ENCODE measurements around the gene C8B.

Gene C8B

DNA sequence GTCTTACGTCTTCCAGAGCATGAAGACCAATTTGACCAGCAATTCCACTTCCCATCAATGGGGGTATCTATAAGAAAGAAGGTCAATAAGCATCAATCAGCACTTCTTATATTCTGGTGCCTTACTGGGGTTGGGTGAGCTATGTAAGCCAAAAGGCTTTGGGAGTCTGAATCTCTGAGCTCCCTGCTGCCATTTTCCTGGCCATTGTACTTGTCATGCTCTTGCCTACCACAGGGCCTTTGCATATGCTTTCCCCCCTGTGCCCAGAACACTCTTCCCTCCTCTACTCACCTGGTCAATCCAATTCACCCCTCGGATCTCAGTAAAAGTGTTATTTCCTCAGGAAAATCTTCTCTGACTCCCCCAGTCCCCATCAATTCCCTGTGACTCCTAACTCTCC is 36.3 kb downstream of the C8B start:
- no peak for DNase-seq (ENCODE audit: low spot score)

DNA sequence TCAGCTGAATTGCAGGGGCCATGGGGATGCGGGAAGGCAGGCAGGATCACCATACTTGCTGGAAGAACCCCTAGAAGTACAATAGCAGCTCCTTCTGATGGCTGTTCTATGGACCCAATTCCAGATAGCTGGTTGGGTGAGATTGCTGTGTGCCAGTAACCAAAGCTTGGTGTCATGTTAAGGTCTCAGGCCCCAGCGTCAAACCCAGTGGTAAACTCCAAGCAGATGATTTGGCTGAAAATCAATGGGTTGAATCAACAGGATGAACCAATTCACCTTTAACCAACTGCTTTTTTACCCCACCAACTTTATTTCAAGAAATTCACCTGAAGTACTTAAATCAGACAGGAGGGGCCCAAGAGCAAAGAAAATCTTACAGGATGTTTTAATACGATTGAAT is 37.8 kb downstream of the C8B start:
- no peak for DNase-seq (ENCODE audit: low spot score)

DNA sequence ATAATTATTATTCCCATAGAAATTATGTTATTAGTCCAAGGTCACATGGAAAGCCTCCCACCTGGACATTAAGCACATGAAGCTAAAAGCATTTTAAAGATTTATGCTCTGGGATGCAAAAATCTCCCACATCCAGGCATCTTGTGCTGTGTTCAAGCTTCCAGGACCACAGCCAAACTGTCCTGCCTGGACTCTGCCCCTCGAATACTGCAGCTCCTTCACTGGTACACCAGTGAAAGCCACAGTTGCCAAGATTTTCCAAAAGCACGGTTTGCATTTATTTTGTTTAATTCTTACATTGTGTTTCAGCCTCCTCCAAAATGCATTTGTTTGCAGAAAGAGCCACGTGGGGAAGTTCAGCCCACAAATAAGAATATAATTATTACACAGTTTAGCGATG is 38.6 kb downstream of the C8B start:
- no peak for DNase-seq (ENCODE audit: low spot score)

DNA sequence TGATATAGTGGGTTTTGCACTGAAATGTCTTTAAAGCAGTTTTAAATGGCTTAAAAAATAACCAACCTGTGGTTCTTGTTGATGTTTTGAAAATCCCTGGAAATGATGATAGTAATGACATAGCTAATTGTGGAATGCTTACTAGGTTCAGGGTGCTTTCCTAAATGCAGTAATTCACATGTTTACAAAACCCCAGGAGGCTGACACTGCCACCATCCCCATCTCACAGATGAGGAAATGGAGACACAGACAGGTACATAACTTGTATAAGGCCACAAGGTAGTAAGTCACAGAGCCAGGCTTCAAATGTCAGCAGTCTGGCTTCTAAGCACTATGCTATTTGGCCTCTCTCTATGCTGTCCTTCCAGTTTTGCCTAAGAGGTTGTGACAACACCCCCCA is 40.6 kb downstream of the C8B start:
- DNase-seq (ENCODE audit: low spot score), result no peak

DNA sequence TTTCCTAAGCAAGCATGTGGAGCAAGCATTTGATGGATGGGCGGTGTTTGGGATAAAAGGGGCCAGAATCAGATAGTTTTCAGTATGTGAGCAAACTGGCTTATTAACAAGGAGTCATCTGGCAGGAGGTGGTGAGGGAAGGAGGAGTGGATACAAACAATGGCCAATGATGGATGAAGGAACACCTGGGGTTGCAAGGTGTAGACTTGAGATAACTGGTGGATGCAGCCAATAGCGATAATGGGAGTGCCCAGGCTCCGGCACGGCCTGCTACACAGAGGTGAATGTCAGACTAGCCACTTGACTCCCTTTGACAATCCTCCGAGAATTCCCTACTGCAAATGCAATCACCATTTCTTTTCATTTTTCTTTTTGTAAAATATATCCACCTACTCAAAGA is 41.7 kb downstream of the C8B start:
- DNase-seq (ENCODE audit: low spot score), result no peak

DNA sequence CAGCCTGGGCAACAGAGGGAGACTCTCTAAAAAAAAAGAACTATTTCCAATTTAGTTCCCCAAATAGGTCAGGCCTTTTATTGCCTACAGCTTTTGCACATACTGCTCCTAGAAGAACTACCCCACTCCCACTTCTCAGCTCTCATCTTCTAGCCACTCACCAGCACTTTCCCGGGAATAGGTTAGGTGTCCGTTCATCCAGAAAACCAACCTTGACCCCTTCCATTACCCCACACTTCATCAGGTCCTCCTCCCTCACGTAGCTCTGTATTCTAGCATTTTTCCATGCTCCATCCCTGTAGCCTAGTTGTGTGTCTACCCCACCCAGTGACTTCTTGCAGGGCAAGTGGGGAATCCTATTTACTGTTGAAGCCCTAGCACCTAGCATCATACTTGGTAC is 42.6 kb downstream of the C8B start:
- no peak for DNase-seq (ENCODE audit: low spot score)

DNA sequence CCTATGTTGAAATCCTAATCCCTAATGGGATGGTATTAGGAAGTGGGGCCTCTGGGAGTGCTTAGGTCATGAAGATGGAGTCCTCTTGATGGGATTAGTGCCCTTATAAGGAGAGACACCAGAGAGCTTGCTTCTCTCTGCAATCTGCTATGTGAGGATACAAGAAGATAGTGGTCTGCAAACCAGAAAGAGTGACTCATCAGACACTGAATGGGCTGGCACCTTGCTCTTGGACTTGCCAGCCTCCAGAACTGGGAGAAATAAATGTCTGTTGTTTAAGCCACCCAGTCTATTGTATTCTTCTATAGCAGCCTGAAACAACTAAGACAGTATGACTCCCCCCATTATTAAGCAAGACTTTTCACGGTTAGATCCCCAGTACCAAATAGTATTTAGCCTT is 43.3 kb downstream of the C8B start:
- no peak for DNase-seq (ENCODE audit: low spot score)

DNA sequence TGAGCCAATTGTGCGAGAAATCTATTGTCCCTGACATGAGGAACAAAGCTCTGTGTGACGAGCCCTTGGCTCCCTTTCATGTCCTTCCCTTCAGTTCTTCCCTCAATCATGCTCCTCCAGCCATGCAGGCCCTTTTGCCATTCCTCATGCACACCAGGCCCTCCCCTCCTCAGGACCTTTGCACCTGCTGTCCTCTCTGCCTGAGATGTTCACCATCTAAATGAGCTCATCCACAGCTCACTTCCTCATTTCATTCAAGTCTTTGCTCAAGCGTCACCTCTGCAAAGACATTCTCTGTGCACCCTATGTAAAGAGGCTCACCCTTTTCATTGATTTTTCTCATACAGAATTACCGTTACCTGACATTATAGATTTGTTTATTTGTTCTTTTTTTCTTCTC is 43.7 kb downstream of the C8B start:
- DNase-seq (ENCODE audit: low spot score), result no peak

DNA sequence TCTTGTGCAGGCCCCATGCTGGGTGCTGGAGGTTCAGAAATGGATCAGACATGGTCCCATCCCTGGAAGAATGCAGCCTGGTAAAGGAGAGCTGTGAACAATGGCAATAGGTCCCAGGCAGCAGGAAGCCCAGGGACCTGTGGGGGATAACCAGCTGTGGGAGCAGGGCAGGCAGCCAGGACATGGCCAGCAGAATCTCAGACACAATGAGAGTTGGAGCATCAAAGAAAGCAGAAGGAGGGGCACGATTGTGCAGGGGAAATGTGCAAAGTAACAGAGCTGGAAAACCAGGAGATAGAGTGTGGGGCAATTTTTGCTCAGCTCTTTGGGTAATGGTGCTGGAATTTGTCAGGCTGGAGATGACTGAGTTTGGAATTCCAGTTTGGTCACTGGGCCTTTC is 44.3 kb downstream of the C8B start:
- no peak for DNase-seq (ENCODE audit: low spot score)

DNA sequence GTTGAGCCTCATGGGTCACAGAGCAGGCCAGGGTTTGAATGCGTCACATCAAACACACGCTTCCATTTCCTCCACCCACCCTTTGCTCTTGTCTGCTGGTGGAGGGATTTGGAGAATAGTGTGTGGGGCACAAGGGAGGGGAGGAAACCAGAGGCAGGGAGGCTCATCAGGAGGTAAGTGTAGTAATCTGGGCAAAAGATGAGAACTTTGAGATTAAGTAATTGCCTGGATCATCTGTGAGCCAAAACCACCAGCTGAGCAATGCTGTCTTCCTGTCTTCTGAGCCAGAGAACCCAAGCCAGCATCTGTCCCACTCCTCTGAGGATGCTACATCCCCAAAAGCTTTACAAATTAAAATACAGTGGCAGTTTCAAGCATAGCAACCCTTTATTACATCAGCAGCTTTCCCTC is 45.2 kb downstream of the C8B start:
- DNase-seq (ENCODE audit: low spot score), result no peak

DNA sequence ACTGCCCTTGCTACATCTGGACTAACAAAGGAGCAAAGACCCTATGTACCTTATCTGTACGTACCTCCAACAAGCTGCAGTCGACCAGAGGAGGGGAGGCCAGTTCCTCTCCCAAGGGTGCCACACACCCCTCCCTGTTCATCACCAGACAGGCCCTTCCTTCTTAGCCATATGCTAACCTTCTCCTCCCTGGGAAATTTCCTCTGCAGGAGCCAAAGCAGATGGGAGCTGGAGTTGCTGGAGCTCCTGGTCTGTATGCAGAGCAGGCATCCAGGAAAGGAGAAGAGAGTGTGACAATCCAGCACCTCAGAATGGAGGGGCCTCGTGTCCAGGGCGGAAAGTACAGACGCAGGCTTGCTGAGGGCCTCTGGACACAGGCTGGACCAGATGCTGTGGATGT is 48.5 kb downstream of the C8B start:
- no peak for DNase-seq (ENCODE audit: low spot score)

DNA sequence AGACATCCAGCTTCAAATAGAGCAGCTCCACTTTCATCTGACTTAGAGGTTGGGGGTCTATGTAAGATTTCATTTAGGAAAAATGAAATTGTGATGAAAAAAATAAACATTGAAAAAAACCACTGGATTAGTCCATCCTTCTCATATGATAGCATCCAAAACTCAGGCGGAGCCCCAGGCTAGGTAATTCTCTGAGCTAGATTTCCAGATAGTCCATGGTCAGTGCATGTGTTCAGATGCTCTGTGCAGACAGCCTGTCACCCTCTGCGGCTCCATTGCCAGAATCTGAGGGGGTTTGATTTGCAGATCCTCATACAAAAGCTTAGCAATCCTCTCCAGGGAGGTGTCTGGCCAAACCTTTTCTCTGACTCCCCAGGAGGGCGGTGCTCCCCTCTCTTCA is 49.2 kb downstream of the C8B start:
- DNase-seq (ENCODE audit: low spot score), result no peak

DNA sequence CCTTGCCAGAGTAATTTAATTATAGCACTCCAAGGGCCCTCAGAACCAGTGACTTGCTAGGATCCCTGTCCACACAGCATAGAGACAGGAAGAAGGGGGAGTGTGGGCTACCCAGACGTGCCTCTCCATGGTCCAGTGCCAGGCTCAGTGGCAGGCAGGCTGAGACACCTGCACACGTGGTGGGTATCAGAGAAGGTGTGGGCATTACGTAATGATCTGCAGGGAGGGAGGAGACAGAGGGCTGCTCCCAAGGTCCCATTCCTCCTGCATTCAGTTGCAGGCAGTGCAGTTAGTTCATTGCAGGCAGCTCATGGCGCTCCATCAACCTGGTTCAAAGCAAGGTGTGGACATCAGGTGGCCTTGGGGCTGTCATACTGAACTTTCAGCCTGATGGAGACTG is 49.9 kb downstream of the C8B start:
- DNase-seq (ENCODE audit: low spot score), result no peak

DNA sequence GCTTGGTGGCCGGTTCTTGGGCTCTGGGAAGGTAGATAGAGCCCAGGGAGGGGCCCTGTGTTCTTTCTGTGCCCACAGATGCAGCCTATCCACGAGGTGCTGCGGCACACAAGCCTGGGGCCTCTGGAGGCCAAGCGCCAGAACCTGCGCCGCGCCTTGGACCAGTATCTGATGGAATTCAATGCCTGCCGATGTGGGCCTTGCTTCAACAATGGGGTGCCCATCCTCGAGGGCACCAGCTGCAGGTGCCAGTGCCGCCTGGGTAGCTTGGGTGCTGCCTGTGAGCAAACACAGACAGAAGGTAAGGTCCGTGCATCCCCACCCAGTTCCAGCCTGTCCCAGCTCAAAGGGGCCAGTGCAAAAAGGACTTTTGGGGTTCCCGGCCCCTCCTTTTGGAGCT is 53.5 kb downstream of the C8B start:
- DNase-seq (ENCODE audit: low spot score), result no peak

DNA sequence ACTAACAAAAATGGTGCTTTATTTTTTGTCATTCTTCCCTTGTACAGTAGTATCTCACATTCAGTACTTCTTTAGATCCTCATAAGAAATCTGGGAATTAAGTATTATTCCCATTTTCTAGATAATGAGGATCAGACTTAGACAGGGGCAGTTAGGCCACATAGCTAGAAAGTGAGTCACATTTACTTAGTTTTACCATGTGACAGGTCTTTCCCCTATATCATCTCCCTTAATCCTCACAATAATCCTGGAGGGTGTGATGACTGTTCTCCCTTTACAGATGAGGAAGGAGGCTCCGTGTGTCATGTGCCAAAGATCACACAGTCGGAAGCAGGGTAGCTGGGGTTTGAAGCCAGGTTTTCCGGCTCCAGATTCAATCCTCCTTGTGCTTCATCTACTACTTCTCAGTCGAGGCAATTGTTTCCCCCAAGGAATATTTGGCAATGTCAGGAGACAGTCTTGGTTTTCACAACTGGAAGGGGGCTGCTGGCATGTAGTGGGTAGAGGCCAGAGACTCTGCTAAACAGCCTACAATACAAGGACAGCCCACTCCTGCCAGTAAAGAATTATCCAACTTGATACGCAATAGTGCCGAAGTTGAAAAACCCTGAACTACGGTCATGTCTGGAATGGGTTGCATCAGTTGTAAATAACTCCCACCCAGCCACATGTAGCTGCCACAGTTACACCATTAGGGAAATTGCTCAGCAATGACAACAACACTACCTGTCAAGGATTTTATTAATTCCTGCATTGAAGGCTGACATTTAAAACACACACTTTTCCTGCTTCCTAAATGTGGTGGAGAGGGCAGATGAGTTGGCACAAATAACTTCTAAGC is 54.5 kb downstream of the C8B start:
- DNase-seq (ENCODE audit: low spot score), result no peak

DNA sequence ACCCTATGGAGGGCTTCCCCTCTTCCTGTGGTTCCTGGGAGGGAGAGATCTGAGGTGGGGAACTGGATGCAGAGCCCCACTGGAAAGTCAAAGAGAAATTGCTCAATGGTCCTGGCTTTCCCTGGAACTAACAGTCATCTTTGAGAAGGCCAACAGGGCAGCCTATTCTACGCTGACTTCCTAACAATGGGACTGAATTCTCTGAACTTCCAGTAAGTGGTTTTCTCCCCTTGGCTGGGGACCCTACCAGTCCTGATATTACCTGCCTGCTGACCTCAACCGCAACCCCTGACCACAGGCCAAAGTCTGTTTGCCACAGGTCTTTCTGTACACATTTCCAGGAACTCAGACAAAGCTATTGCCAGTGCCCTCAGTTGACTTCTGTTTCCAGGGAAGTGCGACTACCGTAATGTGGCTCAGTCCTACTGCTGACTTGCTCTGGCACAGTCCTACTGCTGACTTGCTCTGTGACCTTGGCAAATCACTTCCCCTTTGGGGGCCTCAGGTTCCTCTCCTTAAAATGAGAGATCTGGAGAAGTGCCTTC is 55.3 kb downstream of the C8B start:
- no peak for DNase-seq (ENCODE audit: low spot score)

DNA sequence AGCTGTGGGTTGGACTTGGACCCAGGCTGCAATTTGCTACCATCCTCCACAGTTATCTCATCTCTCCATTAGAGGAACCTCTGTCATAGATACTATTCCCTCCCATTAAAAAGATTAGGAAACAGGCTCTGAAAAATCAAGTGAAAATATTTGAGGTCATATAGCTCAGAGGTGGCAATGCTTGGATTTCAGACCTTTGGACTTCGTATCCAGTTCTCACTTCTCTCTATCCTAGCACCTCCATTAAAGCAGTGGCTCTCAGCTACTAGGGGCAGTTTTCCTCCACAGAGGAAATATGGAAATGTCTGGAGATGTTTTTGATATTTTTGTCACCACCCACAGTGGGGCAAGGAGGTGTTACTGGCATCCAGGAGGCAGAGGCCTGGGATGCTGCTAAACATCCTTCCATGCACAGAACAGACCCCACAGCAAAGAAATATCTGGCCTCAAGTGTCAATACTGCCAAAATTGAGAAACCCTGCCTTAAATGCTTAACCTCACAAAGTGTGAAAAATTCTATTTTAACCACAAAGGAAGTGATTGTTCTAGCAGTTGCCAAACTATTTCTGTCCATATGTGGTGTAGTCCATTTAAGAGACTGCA is 57.1 kb downstream of the C8B start:
- DNase-seq (ENCODE audit: low spot score), result no peak

DNA sequence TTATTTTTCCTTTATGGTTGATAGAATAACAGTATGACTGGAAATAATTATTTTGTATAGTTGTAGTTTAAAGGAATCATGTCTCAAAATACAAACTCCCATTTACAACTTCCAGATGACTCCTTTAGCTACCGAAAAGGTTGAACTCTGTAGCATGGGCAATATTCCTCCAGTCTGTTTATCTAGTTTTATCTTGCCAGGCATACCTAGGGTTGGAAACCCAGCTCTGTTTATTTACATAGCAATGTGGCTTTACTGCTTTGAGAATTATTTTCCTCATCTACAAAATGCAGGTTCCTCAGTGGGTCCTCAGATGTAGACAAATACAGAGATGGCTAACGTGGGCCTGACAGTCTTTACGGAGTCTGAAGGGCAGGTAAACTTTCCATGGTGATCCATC is 60.1 kb downstream of the C8B start:
- DNase-seq (ENCODE audit: low spot score), result no peak

DNA sequence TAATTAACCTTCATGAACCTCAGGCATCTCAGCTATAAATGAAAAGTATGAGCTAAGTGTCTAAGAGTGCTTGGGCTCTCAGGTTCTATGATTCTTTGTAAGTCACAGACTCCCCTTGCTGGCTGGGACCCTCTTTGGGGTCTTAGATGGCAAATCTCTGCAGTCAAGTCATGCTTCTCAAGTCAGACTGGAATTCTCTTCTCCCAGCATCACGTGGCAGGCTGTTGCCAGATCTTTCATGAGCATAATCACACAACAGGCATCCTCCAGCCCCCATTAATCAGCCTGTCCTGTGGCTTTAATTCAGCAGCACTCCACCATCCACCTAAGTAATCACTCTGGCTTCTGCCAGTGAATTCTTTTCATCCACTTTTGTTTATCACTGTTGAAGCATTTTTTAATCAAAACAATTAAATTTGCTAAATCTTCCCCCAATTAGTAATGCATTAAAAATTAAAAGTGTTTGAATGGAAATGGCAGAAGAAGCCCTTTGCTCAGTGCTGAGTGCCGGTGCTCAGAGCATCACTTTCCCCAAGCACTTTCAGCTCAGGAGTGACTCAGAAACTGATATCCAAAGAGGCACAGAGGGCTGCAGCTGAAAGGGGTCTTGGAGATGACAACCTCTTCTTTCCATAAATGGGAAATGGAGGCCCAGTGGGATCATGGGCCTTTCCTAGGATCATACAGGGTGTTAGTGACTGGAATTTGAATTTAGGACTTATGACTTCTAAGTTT is 61.0 kb downstream of the C8B start:
- DNase-seq (ENCODE audit: low spot score), result no peak

DNA sequence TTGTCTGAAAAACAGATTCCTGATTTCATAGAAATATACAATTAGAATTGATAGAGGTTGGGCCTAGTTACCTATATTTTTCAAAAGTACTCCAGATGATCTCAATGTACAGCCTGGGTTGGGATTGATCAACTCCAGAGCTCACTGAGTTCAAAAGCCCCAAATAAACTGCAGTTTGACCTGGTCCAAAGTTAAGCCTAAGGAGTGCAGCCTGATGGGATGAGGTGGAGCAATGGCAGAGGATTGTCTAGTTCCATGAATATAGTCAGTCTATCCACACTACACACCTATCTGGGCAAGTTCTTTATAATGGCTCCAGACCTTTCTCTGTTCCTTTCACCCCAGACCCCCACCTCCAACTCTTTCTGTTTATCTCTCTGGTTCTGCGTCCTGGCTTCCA is 62.0 kb downstream of the C8B start:
- DNase-seq (ENCODE audit: low spot score), result no peak

DNA sequence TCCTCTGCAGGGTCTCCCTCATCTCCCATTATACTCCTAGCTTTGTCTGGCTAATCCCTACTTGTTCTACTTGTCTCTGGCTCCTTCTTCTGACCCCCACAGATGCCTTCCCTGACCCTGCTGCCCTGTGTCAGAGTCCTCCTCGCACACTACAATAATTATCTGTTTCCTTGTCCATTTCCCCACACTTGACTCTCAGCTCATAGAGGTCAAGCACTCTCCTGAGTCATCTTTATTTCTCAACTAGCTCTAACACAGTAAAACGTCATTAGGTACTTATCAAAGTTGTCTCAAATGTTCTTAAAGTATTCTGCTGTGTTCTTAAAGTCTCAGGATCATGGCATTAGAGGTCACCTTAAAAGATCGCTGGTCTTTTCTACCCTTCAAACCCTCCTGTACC is 64.1 kb downstream of the C8B start:
- no peak for DNase-seq (ENCODE audit: low spot score)

DNA sequence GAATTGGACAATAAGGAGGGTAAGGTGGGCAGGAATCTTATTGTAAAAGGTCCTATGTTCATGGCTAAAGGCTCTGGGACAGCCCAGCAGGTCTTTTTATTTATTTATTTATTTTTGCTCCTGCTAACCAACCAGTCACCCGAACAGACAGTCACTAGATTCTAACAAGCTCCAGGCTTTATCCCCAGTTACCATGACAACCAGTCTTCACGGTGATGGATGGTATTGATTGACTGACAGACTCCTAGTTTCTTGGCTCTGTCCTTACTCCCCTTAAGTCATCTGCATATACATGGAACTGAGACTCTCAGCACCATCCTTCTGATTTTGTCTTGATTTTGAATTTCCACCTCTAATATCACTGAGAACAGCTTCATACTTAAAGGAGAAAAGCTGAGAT is 66.9 kb downstream of the C8B start:
- no peak for DNase-seq (ENCODE audit: low spot score)

DNA sequence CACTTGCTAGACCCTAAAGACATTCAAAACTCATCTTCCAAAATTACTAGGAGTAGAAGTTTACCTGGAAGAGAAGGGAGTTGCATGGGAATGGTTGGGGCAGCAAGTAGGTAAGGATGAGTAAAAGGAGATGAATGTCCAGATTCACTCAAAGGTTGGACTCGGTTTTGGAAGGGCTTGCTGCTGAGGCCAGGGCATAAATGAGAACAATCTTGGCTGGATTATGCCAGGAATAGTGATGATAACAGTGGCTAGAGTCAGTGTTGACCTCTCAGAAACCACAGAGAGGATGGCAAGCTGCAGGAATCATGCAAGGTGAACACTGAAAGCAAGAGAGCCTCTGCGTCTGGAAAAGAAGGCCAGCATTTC is 67.8 kb downstream of the C8B start:
- no peak for DNase-seq (ENCODE audit: low spot score)

All from CD4-positive, alpha-beta T cell treated with Interleukin-15 for 4 hours (primary cell).